K562 (cell line): ENCODE measurements around the gene HAUS1. TPM values are rescaled to one million over a fixed set of nuclear protein-coding genes. Genes with fewer than 3 reads are reported as not detected.

ENCODE experiments used
- GTF2F1 ChIP-seq: IDR thresholded peaks from 2 replicates; pipeline ENCODE4 v1.6.1; 2011; ENCODE audit warnings: low read depth, low read length, improper control_type of control experiment
- NR2C1 ChIP-seq, 2 experiments: fragments of 450-650 bp; IDR thresholded peaks; 2 replicates each; pipeline ENCODE4 v1.6.1; 2017; ENCODE audit warnings: mild to moderate bottlenecking in 2 of 2, antibody characterized with exemption in 1 of 2, inconsistent platforms in 1 of 2, missing compliant biosample characterization in 1 of 2, missing genetic modification characterization in 1 of 2
- NR2C2 ChIP-seq, 2 experiments: fragments of 200-800 bp in 1 of 2; sonication (Bioruptor generic) in 1 of 2; sonication (generic) in 1 of 2; formaldehyde crosslinking in 1 of 2; IDR thresholded peaks; 2 replicates each; pipeline versions ENCODE4 v1.6.1 to v1.8.0; 2016 to 2022; ENCODE audit warnings: mild to moderate bottlenecking in 1 of 2, missing compliant biosample characterization in 1 of 2, missing genetic modification characterization in 1 of 2, missing genetic modification reagents in 1 of 2
- NRF1 ChIP-seq, 2 experiments: fragments of 450-650 bp; IDR thresholded peaks in 1 of 2; conservative IDR thresholded peaks in 1 of 2; 2 replicates each; pipeline ENCODE4 v1.6.1; 2014; ENCODE audit warnings: mild to moderate bottlenecking in 2 of 2
- POLR2AphosphoS5 ChIP-seq: IDR thresholded peaks from 2 replicates; pipeline ENCODE4 v1.6.1; 2011; ENCODE audit warnings: mild to moderate bottlenecking, low read depth, low read length, moderate library complexity; ENCODE audit not compliant: control insufficient read depth, insufficient read depth
- POLR2B ChIP-seq: fragments of 450-650 bp; IDR thresholded peaks from 2 replicates; pipeline ENCODE4 v1.6.1; 2018; ENCODE audit warnings: low read depth; ENCODE audit not compliant: partially characterized antibody
- RBBP5 ChIP-seq: fragments of 200-600 bp; sonication (generic); IDR thresholded peaks from 2 replicates; pipeline ENCODE4 v1.6.1; 2012; ENCODE audit warnings: borderline replicate concordance, mild to moderate bottlenecking, low read length, control low read depth, inconsistent platforms; ENCODE audit not compliant: insufficient read depth, poor library complexity, severe bottlenecking
- SNRNP70 ChIP-seq: fragments of 200-400 bp; formaldehyde crosslinking; optimal IDR thresholded peaks from 2 replicates; pipeline ENCODE3; 2017; ENCODE audit warnings: low read depth, low read length
- SP1 ChIP-seq: sonication (generic); formaldehyde crosslinking; IDR thresholded peaks from 2 replicates; pipeline ENCODE4 v1.8.1; 2022; ENCODE audit warnings: mild to moderate bottlenecking, missing genetic modification reagents
- SUPT5H ChIP-seq: fragments of 450-650 bp; IDR thresholded peaks from 2 replicates; pipeline ENCODE4 v1.6.1; 2016
- TBP ChIP-seq: optimal IDR thresholded peaks from 2 replicates; pipeline ENCODE3; 2011; ENCODE audit warnings: low read depth, low read length, improper control_type of control experiment
- ZBTB7A ChIP-seq: IDR thresholded peaks from 2 replicates; pipeline ENCODE4 v1.6.1; 2011; ENCODE audit warnings: low read depth, mild to moderate bottlenecking, low read length, moderate library complexity, borderline replicate concordance; ENCODE audit not compliant: control insufficient read depth
- ZNF778 ChIP-seq: fragments of 450-650 bp; formaldehyde crosslinking; IDR thresholded peaks from 2 replicates; pipeline ENCODE4 v1.4.0; 2020; ENCODE audit warnings: mild to moderate bottlenecking, moderate library complexity
- polyA plus RNA-seq, 8 experiments: library from polyadenylated mRNA; depleted of rRNA in 4 of 8; stranded (reverse) in 5 of 8; unstranded in 3 of 8; fragments of >200 nt; fragmentation: Nextera tagmentation in 2 of 8; fragmentation: Illumina TruSeq in 1 of 8; extraction: Ambion mirVana in 2 of 8; extraction: Trizol in 1 of 8; gene quantifications; 2 replicates each; pipeline versions ENCODE4 v1.2.1 to v1.2.3, GENCODE V29; 2011 to 2014; ENCODE audit warnings: inconsistent platforms in 1 of 8, missing spikeins in 1 of 8
- total RNA-seq, 7 experiments: library from RNA; depleted of rRNA in 6 of 7; stranded (reverse); fragments of >200 nt in 6 of 7; fragmentation: Illumina TruSeq in 2 of 7; extraction: Trizol in 2 of 7; gene quantifications; 2 replicates each; pipeline versions ENCODE4 v1.2.1 to v1.2.3, GENCODE V29; 2011 to 2021; ENCODE audit warnings: low replicate concordance in 1 of 7
- TF ChIP-seq, protein P1 (sequence below), 2 experiments: fragments of 450-650 bp; IDR thresholded peaks; 2 replicates each; pipeline ENCODE4 v1.6.1; 2018; ENCODE audit warnings: mild to moderate bottlenecking in 2 of 2, low read depth in 1 of 2; ENCODE audit not compliant: partially characterized antibody in 2 of 2
- TF ChIP-seq, protein P2 (sequence below), 2 experiments: IDR thresholded peaks; 2 replicates each; pipeline ENCODE4 v1.6.1; 2011; ENCODE audit warnings: borderline replicate concordance in 1 of 2, control low read depth in 1 of 2, low read depth in 1 of 2, low read length in 1 of 2, mild to moderate bottlenecking in 1 of 2, mixed read lengths in 1 of 2, moderate library complexity in 1 of 2; ENCODE audit not compliant: insufficient read depth in 1 of 2, insufficient read length in 1 of 2, poor library complexity in 1 of 2, severe bottlenecking in 1 of 2; ENCODE audit errors: extremely low read depth in 1 of 2
- TF ChIP-seq, protein P3 (sequence below), 2 experiments: fragments of 450-650 bp; conservative IDR thresholded peaks; 2 replicates each; pipeline ENCODE4 v1.6.1; 2017; ENCODE audit warnings: mild to moderate bottlenecking in 2 of 2, moderate library complexity in 2 of 2

The HAUS1 gene
- total and polyA plus RNA-seq, 9 of the 15 experiments (the other 6 are each of a cell fraction or from before 2014, with no cell fraction given): 45.6 to 135 (median 76.3) TPM

GRCh38 chr18:46104128-46104911, at the start of gene HAUS1 (continued):
- TF ChIP-seq, protein P1, sequence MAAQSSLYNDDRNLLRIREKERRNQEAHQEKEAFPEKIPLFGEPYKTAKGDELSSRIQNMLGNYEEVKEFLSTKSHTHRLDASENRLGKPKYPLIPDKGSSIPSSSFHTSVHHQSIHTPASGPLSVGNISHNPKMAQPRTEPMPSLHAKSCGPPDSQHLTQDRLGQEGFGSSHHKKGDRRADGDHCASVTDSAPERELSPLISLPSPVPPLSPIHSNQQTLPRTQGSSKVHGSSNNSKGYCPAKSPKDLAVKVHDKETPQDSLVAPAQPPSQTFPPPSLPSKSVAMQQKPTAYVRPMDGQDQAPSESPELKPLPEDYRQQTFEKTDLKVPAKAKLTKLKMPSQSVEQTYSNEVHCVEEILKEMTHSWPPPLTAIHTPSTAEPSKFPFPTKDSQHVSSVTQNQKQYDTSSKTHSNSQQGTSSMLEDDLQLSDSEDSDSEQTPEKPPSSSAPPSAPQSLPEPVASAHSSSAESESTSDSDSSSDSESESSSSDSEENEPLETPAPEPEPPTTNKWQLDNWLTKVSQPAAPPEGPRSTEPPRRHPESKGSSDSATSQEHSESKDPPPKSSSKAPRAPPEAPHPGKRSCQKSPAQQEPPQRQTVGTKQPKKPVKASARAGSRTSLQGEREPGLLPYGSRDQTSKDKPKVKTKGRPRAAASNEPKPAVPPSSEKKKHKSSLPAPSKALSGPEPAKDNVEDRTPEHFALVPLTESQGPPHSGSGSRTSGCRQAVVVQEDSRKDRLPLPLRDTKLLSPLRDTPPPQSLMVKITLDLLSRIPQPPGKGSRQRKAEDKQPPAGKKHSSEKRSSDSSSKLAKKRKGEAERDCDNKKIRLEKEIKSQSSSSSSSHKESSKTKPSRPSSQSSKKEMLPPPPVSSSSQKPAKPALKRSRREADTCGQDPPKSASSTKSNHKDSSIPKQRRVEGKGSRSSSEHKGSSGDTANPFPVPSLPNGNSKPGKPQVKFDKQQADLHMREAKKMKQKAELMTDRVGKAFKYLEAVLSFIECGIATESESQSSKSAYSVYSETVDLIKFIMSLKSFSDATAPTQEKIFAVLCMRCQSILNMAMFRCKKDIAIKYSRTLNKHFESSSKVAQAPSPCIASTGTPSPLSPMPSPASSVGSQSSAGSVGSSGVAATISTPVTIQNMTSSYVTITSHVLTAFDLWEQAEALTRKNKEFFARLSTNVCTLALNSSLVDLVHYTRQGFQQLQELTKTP (IDR thresholded peaks at IDR 0.05; ENCODE audit: low read depth in 1 of 2, partially characterized antibody in 2 of 2): peak in 1 of 2 experiments; percentile 25
- TF ChIP-seq, protein P2, sequence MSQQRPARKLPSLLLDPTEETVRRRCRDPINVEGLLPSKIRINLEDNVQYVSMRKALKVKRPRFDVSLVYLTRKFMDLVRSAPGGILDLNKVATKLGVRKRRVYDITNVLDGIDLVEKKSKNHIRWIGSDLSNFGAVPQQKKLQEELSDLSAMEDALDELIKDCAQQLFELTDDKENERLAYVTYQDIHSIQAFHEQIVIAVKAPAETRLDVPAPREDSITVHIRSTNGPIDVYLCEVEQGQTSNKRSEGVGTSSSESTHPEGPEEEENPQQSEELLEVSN (IDR thresholded peaks at IDR 0.05; ENCODE audit: borderline replicate concordance in 1 of 2, extremely low read depth in 1 of 2, insufficient read depth in 1 of 2, insufficient read length in 1 of 2, low read depth in 1 of 2, low read length in 1 of 2, poor library complexity in 1 of 2, severe bottlenecking in 1 of 2): peak; percentile 78 to 87
- TF ChIP-seq ZNF778: no peak
- TF ChIP-seq, protein P3, sequence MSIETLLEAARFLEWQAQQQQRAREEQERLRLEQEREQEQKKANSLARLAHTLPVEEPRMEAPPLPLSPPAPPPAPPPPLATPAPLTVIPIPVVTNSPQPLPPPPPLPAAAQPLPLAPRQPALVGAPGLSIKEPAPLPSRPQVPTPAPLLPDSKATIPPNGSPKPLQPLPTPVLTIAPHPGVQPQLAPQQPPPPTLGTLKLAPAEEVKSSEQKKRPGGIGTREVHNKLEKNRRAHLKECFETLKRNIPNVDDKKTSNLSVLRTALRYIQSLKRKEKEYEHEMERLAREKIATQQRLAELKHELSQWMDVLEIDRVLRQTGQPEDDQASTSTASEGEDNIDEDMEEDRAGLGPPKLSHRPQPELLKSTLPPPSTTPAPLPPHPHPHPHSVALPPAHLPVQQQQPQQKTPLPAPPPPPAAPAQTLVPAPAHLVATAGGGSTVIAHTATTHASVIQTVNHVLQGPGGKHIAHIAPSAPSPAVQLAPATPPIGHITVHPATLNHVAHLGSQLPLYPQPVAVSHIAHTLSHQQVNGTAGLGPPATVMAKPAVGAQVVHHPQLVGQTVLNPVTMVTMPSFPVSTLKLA (conservative IDR thresholded peaks at IDR 0.05): peak; percentile 26 to 35; a peak in 2 of 4 replicates
- TF ChIP-seq SUPT5H: peak; percentile 81
- TF ChIP-seq POLR2AphosphoS5: peak; percentile 76
- TF ChIP-seq SNRNP70: no peak
- TF ChIP-seq SP1 (CRISPR knock-in tag): peak; percentile 27; the same call in 1 of the 2 replicates
- TF ChIP-seq RBBP5: peak; percentile 81
- TF ChIP-seq NR2C2 (CRISPR knock-in tag; IDR thresholded peaks at IDR 0.05): no peak
- TF ChIP-seq NR2C2 (tag; IDR thresholded peaks at IDR 0.05): peak; percentile 30; the same call in 1 of the 2 replicates
- no peak for TF ChIP-seq ZBTB7A
- 0 out of 2 replicates have a peak, but pooled peaks have one; percentile 15 for TF ChIP-seq GTF2F1
- TF ChIP-seq TBP: peak; percentile 76
- peak; percentile 11; the same call in 1 of the 2 replicates for TF ChIP-seq NR2C1 (IDR thresholded peaks at IDR 0.05)
- TF ChIP-seq NR2C1 (tag; IDR thresholded peaks at IDR 0.05): peak; percentile 33; the same call in 1 of the 2 replicates
- peak; percentile 70 for TF ChIP-seq POLR2B
- TF ChIP-seq NRF1 (conservative IDR thresholded peaks at IDR 0.05 in 1 of 2, IDR thresholded peaks at IDR 0.05 in 1 of 2): peak; percentile 72 to 74
